K562 (cell line): Measurements from ENCODE around the gene SCAMP5. TPM values are rescaled to one million over a fixed set of nuclear protein-coding genes. Genes with fewer than 3 reads are reported as not detected.

Source experiments
- ATF7 ChIP-seq: fragments of 450-650 bp; IDR thresholded peaks from 2 replicates; pipeline ENCODE4 v1.7.1; 2014; ENCODE audit warnings: mild to moderate bottlenecking, moderate library complexity
- CAMTA2 ChIP-seq: fragments of 250-450 bp; sonication (Bioruptor Pico); conservative IDR thresholded peaks from 2 replicates; pipeline ENCODE4 v1.5.1; 2022
- CBFA2T3 ChIP-seq: fragments of 450-650 bp; IDR thresholded peaks from 2 replicates; pipeline ENCODE4 v1.6.1; 2017
- CCNT2 ChIP-seq: IDR thresholded peaks from 2 replicates; pipeline ENCODE4 v1.6.1; 2011; ENCODE audit warnings: borderline replicate concordance, low read depth, mild to moderate bottlenecking, moderate library complexity, mixed read lengths, low read length; ENCODE audit not compliant: insufficient read length; ENCODE audit errors: extremely low read depth
- FOXP1 ChIP-seq: sonication (generic); formaldehyde crosslinking; IDR thresholded peaks from 2 replicates; pipeline ENCODE4 v1.8.0; 2022; ENCODE audit warnings: mild to moderate bottlenecking, missing genetic modification reagents
- KLF10 ChIP-seq: fragments of 250-450 bp; sonication (Bioruptor Pico); IDR thresholded peaks from 2 replicates; pipeline ENCODE4 v1.6.1; 2021; ENCODE audit warnings: matching md5 sums
- MEF2A ChIP-seq: IDR thresholded peaks from 2 replicates; pipeline ENCODE4 v1.6.1; 2011; ENCODE audit warnings: low read depth, mild to moderate bottlenecking, low read length, moderate library complexity; ENCODE audit not compliant: control insufficient read depth
- NBN ChIP-seq: fragments of 450-650 bp; IDR thresholded peaks from 2 replicates; pipeline ENCODE4 v1.6.1; 2016; ENCODE audit warnings: low read depth, mild to moderate bottlenecking
- POLR2H ChIP-seq: IDR thresholded peaks from 2 replicates; pipeline ENCODE4 v1.6.1; 2016; ENCODE audit warnings: missing genetic modification characterization, low read depth, mild to moderate bottlenecking, control low read depth, missing compliant biosample characterization, moderate library complexity
- SIN3A ChIP-seq, 2 experiments: fragments of 150-350 bp in 1 of 2; IDR thresholded peaks; 2 replicates each; pipeline ENCODE4 v1.6.1; 2011 to 2016; ENCODE audit warnings: borderline replicate concordance in 2 of 2, low read depth in 2 of 2, low read length in 2 of 2, mild to moderate bottlenecking in 2 of 2, moderate library complexity in 2 of 2; ENCODE audit not compliant: control insufficient read depth in 1 of 2
- SIX5 ChIP-seq, 2 experiments: IDR thresholded peaks; 2 replicates each; pipeline ENCODE4 v1.6.1; 2011; ENCODE audit warnings: low read length in 2 of 2, borderline replicate concordance in 1 of 2, low read depth in 1 of 2, mild to moderate bottlenecking in 1 of 2, moderate library complexity in 1 of 2; ENCODE audit not compliant: insufficient read depth in 1 of 2
- SMARCE1 ChIP-seq: fragments of 450-650 bp; IDR thresholded peaks from 2 replicates; pipeline ENCODE4 v1.7.1; 2016; ENCODE audit warnings: mild to moderate bottlenecking
- SRSF1 ChIP-seq: fragments of 200-400 bp; formaldehyde crosslinking; IDR thresholded peaks from 2 replicates; pipeline ENCODE4 v1.6.1; 2017; ENCODE audit warnings: mild to moderate bottlenecking, low read depth, low read length, moderate library complexity
- TEAD1 ChIP-seq, 2 experiments: fragments of 450-650 bp in 1 of 2; sonication (generic) in 1 of 2; formaldehyde crosslinking; IDR thresholded peaks; 2 replicates each; pipeline versions ENCODE4 v1.4.0 to v1.8.0; 2020 to 2022; ENCODE audit warnings: mild to moderate bottlenecking in 2 of 2, missing genetic modification reagents in 1 of 2
- ZNF175 ChIP-seq: fragments of 200-800 bp; sonication (Bioruptor generic); IDR thresholded peaks from 2 replicates; pipeline ENCODE4 v1.6.1; 2016; ENCODE audit warnings: low read depth, mild to moderate bottlenecking, missing genetic modification characterization, missing compliant biosample characterization
- ZNF184 ChIP-seq: sonication (generic); formaldehyde crosslinking; IDR thresholded peaks from 2 replicates; pipeline ENCODE4 v1.5.0; 2020; ENCODE audit warnings: missing genetic modification reagents
- polyA plus RNA-seq, 8 experiments: library from polyadenylated mRNA; depleted of rRNA in 4 of 8; stranded (reverse) in 5 of 8; unstranded in 3 of 8; fragments of >200 nt; fragmentation: Nextera tagmentation in 2 of 8; fragmentation: Illumina TruSeq in 1 of 8; extraction: Ambion mirVana in 2 of 8; extraction: Trizol in 1 of 8; gene quantifications; 2 replicates each; pipeline versions ENCODE4 v1.2.1 to v1.2.3, GENCODE V29; 2011 to 2014; ENCODE audit warnings: inconsistent platforms in 1 of 8, missing spikeins in 1 of 8
- total RNA-seq, 7 experiments: library from RNA; depleted of rRNA in 6 of 7; stranded (reverse); fragments of >200 nt in 6 of 7; fragmentation: Illumina TruSeq in 2 of 7; extraction: Trizol in 2 of 7; gene quantifications; 2 replicates each; pipeline versions ENCODE4 v1.2.1 to v1.2.3, GENCODE V29; 2011 to 2021; ENCODE audit warnings: low replicate concordance in 1 of 7
- TF ChIP-seq, protein P1 (sequence below): fragments of 450-650 bp; IDR thresholded peaks from 2 replicates; pipeline ENCODE4 v1.6.1; 2016; ENCODE audit warnings: low read depth, mild to moderate bottlenecking, moderate library complexity
- TF ChIP-seq, protein P2 (sequence below): fragments of 250-450 bp; sonication (Bioruptor Pico); IDR thresholded peaks from 2 replicates; pipeline ENCODE4 v1.5.0; 2020; ENCODE audit warnings: mild to moderate bottlenecking
- TF ChIP-seq, protein P3 (sequence below): fragments of 450-650 bp; IDR thresholded peaks from one replicate; pipeline ENCODE4 v1.6.1; 2018; ENCODE audit warnings: mild to moderate bottlenecking, moderate library complexity; ENCODE audit not compliant: partially characterized antibody

Gene SCAMP5
- total and polyA plus RNA-seq, 9 of the 15 experiments (the other 6 are each of a cell fraction or from before 2014, with no cell fraction given), result 0.09 to 0.29 (median 0.19) TPM; not detected in 5

DNA sequence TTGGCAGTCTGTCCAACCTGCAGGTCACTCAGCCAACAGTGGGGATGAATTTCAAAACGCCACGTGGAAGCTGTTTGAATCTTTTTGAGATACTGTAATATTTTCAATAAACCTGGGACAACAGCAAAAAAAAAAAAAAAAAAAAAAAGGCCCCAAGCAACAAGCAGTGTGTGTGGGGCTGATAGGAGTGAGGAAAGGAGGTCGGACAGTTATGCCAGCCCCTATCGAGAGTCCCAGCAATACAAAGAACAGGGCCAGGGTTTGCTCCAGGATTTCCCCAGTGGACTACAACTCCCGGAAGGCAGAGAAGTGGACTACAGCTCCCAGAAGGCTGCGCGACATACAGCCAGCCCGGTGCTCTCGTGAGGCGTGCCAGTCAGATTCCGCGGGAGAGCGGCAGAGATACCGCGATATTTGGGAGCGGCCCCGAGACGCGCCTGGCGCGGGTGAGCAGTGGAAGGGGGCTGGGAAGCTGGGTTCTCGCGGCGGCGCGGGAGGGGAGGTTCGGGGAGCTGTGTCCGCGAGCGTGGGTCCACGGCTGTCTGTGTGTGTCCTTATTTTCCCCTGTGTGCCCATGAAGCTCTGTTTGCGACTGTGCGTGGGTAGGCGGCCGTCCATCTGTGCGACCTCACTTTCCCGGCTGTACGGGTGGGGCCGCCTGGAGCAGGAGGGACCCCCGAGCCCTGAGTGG is 28.0 kb downstream of the SCAMP5 start, which contains the start of gene PPCDC (continued):
- TF ChIP-seq, protein P1, sequence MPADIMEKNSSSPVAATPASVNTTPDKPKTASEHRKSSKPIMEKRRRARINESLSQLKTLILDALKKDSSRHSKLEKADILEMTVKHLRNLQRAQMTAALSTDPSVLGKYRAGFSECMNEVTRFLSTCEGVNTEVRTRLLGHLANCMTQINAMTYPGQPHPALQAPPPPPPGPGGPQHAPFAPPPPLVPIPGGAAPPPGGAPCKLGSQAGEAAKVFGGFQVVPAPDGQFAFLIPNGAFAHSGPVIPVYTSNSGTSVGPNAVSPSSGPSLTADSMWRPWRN, result no peak
- TF ChIP-seq SMARCE1 (no peak), MEF2A (no peak), ATF7 (0 out of 2 replicates have a peak, but pooled peaks have one; percentile 19), CAMTA2 (CRISPR knock-in tag) (no peak), NBN (no peak), TEAD1 (CRISPR knock-in tag; IDR thresholded peaks at IDR 0.05) (peak; percentile 42 to 89; a peak in 1 of 4 replicates), SRSF1 (no peak), CCNT2 (peak; percentile 63), FOXP1 (CRISPR knock-in tag) (peak; percentile 75; the same call in 1 of the 2 replicates), ZNF184 (CRISPR knock-in tag) (no peak), CBFA2T3 (peak; percentile 67; the same call in 1 of the 2 replicates), SIX5 (IDR thresholded peaks at IDR 0.05; ENCODE audit: borderline replicate concordance in 1 of 2, insufficient read depth in 1 of 2, low read depth in 1 of 2, low read length in 2 of 2) (peak; percentile 91 to 92), KLF10 (CRISPR knock-in tag) (no peak), SIN3A (IDR thresholded peaks at IDR 0.05; ENCODE audit: borderline replicate concordance in 2 of 2, control insufficient read depth in 1 of 2, low read depth in 2 of 2, low read length in 2 of 2) (peak; percentile 77 to 78; a peak in 1 of 4 replicates), POLR2H (peak; percentile 86), ZNF175 (CRISPR knock-in tag) (peak; percentile 48; the same call in 1 of the 2 replicates)
- TF ChIP-seq, protein P2, sequence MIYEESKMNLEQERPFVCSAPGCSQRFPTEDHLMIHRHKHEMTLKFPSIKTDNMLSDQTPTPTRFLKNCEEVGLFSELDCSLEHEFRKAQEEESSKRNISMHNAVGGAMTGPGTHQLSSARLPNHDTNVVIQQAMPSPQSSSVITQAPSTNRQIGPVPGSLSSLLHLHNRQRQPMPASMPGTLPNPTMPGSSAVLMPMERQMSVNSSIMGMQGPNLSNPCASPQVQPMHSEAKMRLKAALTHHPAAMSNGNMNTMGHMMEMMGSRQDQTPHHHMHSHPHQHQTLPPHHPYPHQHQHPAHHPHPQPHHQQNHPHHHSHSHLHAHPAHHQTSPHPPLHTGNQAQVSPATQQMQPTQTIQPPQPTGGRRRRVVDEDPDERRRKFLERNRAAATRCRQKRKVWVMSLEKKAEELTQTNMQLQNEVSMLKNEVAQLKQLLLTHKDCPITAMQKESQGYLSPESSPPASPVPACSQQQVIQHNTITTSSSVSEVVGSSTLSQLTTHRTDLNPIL (CRISPR knock-in tag), result no peak
- TF ChIP-seq, protein P3, sequence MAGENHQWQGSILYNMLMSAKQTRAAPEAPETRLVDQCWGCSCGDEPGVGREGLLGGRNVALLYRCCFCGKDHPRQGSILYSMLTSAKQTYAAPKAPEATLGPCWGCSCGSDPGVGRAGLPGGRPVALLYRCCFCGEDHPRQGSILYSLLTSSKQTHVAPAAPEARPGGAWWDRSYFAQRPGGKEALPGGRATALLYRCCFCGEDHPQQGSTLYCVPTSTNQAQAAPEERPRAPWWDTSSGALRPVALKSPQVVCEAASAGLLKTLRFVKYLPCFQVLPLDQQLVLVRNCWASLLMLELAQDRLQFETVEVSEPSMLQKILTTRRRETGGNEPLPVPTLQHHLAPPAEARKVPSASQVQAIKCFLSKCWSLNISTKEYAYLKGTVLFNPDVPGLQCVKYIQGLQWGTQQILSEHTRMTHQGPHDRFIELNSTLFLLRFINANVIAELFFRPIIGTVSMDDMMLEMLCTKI, result no peak
